Stimulated activated CD4-positive, alpha-beta T cell treated with anti-CD3 and anti-CD28 coated beads, Interleukin-1b, Interleukin-23, amount 100 ng/mL, for 24 hours (primary cell): Measurements from ENCODE around the gene SLC38A1.
"Not testable (repeated sequence)": the region's sequence is repeated elsewhere in the genome, so short reads cannot be mapped to it uniquely, and the experiment has no call there.

Experiments
- DNase-seq, 4 experiments: peaks; one replicate each; pipeline ENCODE4 v3.0.0-alpha.2; 2020; ENCODE audit warnings: low read depth in 4 of 4, low spot score in 1 of 4

The SLC38A1 gene

GRCh38 chr12:46268583-46269428 lies at the start of gene SLC38A1:
Gene SLC38A1 (minus strand): TSS chr12:46269043. CDS start chr12:46239800, 29,243 bp downstream.
- DNase-seq = peak; percentile 61 to 76 (median 68)

GRCh38 chr12:46318037-46318436 lies 49.2 kb upstream of the SLC38A1 start:
- no peak for DNase-seq

GRCh38 chr12:46304070-46304469 lies 35.2 kb upstream of the SLC38A1 start:
- DNase-seq = no peak

- DNase-seq = peak; percentile 13 to 26 (median 22)
Measured at GRCh38 chr12:46303039-46303666, 34.3 kb upstream of the SLC38A1 start.

- DNase-seq = no peak
Measured at GRCh38 chr12:46300910-46301309, 32.1 kb upstream of the SLC38A1 start.

- DNase-seq = no peak
Measured at GRCh38 chr12:46299851-46300250, 31.0 kb upstream of the SLC38A1 start.

GRCh38 chr12:46298261-46298660 lies 29.4 kb upstream of the SLC38A1 start:
- DNase-seq = no peak

GRCh38 chr12:46296822-46297221 lies 28.0 kb upstream of the SLC38A1 start:
- DNase-seq = no peak

GRCh38 chr12:46292754-46293402 lies 24.0 kb upstream of the SLC38A1 start:
- DNase-seq = no peak

- not testable (repeated sequence) for DNase-seq
Measured at GRCh38 chr12:46291953-46292352, 23.1 kb upstream of the SLC38A1 start.

- DNase-seq = not testable (repeated sequence)
Measured at GRCh38 chr12:46285177-46285576, 16.3 kb upstream of the SLC38A1 start.

GRCh38 chr12:46282829-46283228 lies 14.0 kb upstream of the SLC38A1 start:
- DNase-seq = no peak

- no peak for DNase-seq
Measured at GRCh38 chr12:46276756-46277155, 7.9 kb upstream of the SLC38A1 start.

GRCh38 chr12:46271863-46272262 lies 3.0 kb upstream of the SLC38A1 start:
- DNase-seq = no peak

- DNase-seq = peak; percentile 26 to 65 (median 54)
Measured at GRCh38 chr12:46269429-46270241, 792 bp upstream of the SLC38A1 start.

- peak; percentile 15 to 28 (median 24) for DNase-seq
Measured at GRCh38 chr12:46267825-46268582, 839 bp downstream of the SLC38A1 start.

GRCh38 chr12:46267575-46267824 lies 1.3 kb downstream of the SLC38A1 start:
- DNase-seq = peak in 1 of 4 experiments; percentile 10

- peak; percentile 18 to 39 (median 31) for DNase-seq
Measured at GRCh38 chr12:46266869-46267574, 1.8 kb downstream of the SLC38A1 start.

- peak in 1 of 4 experiments; percentile 25 for DNase-seq
Measured at GRCh38 chr12:46266382-46266791, 2.5 kb downstream of the SLC38A1 start.

- no peak for DNase-seq
Measured at GRCh38 chr12:46265734-46266133, 3.1 kb downstream of the SLC38A1 start.
